ENCODE data around the gene ELFN1.

DNA sequence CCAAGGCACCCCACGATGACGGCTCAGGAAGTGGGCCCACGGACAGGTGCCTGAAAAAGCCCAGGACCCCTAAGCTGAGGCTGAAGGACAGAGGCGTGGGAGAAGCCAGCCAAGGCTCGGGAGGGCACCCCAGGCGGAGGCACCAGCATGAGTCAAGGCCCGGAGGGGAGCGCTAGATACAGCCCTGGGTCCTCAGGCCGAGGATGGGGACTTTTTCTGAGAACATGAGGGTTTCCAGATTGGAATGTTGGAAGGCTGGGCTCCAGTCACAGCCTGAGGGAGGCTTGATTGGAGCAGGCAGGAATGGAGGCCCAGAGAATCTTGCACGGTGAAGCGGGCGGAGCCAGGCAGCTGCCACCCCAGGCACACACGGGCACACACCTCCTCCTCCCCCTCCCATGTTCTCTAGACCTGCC, 19.0 kb upstream of the ELFN1 start:
- TF ChIP-seq EZH2phosphoT487 (IDR thresholded peaks at IDR 0.05; ENCODE audit: borderline replicate concordance, low read length): no peak
- TF ChIP-seq, protein P1, sequence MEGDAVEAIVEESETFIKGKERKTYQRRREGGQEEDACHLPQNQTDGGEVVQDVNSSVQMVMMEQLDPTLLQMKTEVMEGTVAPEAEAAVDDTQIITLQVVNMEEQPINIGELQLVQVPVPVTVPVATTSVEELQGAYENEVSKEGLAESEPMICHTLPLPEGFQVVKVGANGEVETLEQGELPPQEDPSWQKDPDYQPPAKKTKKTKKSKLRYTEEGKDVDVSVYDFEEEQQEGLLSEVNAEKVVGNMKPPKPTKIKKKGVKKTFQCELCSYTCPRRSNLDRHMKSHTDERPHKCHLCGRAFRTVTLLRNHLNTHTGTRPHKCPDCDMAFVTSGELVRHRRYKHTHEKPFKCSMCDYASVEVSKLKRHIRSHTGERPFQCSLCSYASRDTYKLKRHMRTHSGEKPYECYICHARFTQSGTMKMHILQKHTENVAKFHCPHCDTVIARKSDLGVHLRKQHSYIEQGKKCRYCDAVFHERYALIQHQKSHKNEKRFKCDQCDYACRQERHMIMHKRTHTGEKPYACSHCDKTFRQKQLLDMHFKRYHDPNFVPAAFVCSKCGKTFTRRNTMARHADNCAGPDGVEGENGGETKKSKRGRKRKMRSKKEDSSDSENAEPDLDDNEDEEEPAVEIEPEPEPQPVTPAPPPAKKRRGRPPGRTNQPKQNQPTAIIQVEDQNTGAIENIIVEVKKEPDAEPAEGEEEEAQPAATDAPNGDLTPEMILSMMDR (conservative IDR thresholded peaks at IDR 0.05; ENCODE audit: low read depth, low read length): no peak
